ENCODE results near the gene RRAGC. TPM values are rescaled to one million over a fixed set of nuclear protein-coding genes. Genes with fewer than 3 reads are reported as not detected.
"Not testable (repeated sequence)": the region's sequence is repeated elsewhere in the genome, so short reads cannot be mapped to it uniquely, and the experiment has no call there.

The RRAGC gene
- polyA plus RNA-seq, 12 donors: 19.1 to 29.1 (median 21.8) TPM; not detected in 1

GRCh38 chr1:38865112-38865715 is 5.6 kb upstream of the RRAGC start:
- no peak for DNase-seq

GRCh38 chr1:38860454-38860795 is 853 bp upstream of the RRAGC start:
- no peak for DNase-seq

GRCh38 chr1:38858833-38859560 is 575 bp downstream of the RRAGC start:
- DNase-seq: no peak

- DNase-seq: no peak
These were observed 6.8 kb downstream of the RRAGC start for GRCh38 chr1:38852780-38853179.

- no peak for DNase-seq
These were observed 11.5 kb downstream of the RRAGC start for GRCh38 chr1:38848071-38848470.

GRCh38 chr1:38846210-38846609 is 13.4 kb downstream of the RRAGC start:
- no peak for DNase-seq

GRCh38 chr1:38845088-38845487 is 14.5 kb downstream of the RRAGC start:
- not testable (repeated sequence) for DNase-seq

GRCh38 chr1:38840281-38840680 is 19.3 kb downstream of the RRAGC start:
- no peak for DNase-seq

- no peak for DNase-seq
These were observed 20.2 kb downstream of the RRAGC start for GRCh38 chr1:38839363-38839762.

- DNase-seq: not testable (repeated sequence)
These were observed 23.3 kb downstream of the RRAGC start for GRCh38 chr1:38836316-38836715.

GRCh38 chr1:38834937-38835827 is 24.4 kb downstream of the RRAGC start:
- peak; percentile 83 for DNase-seq

GRCh38 chr1:38834221-38834782 is 25.3 kb downstream of the RRAGC start:
- no peak for DNase-seq

- DNase-seq: no peak
These were observed 26.4 kb downstream of the RRAGC start for GRCh38 chr1:38833146-38833545.

GRCh38 chr1:38832370-38832734 is 27.2 kb downstream of the RRAGC start:
- DNase-seq: no peak

- no peak for DNase-seq
These were observed 27.7 kb downstream of the RRAGC start for GRCh38 chr1:38831731-38832369.

- DNase-seq: no peak
These were observed 30.2 kb downstream of the RRAGC start for GRCh38 chr1:38829368-38829767.

- DNase-seq: no peak
These were observed 32.3 kb downstream of the RRAGC start for GRCh38 chr1:38827318-38827717.

- DNase-seq: no peak
These were observed 32.7 kb downstream of the RRAGC start for GRCh38 chr1:38826886-38827285.

GRCh38 chr1:38826262-38826661 is 33.3 kb downstream of the RRAGC start:
- no peak for DNase-seq

GRCh38 chr1:38820860-38821259 is 38.7 kb downstream of the RRAGC start:
- no peak for DNase-seq

GRCh38 chr1:38819516-38819915 is 40.1 kb downstream of the RRAGC start:
- no peak for DNase-seq

GRCh38 chr1:38819040-38819439 is 40.5 kb downstream of the RRAGC start:
- no peak for DNase-seq

Measured in muscle of arm (tissue), 12 donors.